Mammary epithelial cell (primary cell): ENCODE measurements around the gene HUNK.

Source experiments
- EZH2 ChIP-seq: IDR thresholded peaks from 2 replicates; pipeline ENCODE4 v1.6.1; 2012; ENCODE audit warnings: low read length, inconsistent platforms, borderline replicate concordance
- TF ChIP-seq, protein P1 (sequence below), 2 donors: IDR thresholded peaks in 1 of 2; conservative IDR thresholded peaks in 1 of 2; 2 replicates each; pipeline ENCODE4 v1.5.1; 2011 to 2012; ENCODE audit warnings: inconsistent platforms in 2 of 2, low read length in 2 of 2, mild to moderate bottlenecking in 2 of 2, control low read depth in 1 of 2, low read depth in 1 of 2; ENCODE audit not compliant: insufficient read depth in 1 of 2; ENCODE audit errors: extremely low read depth in 1 of 2

DNA sequence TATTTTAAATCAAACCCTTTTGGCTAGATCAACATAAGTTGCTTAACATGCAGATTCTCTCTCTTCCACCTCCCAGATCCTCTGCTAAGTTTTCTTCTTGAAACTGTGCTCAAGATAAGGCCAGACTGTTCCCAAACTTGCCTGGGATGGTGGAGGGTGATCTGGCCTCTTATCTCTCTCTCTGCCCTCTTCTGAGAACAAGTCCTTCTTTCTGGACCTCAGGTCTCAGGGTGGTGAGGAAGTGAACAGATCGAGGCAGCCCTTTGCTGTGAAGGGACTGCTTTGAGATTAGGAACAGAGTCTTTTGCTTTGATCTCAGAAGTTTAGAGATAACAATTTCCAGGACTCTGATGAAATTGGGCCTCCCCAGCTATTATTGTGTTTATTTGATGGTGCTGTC lies 70.7 kb downstream of the HUNK start:
- TF ChIP-seq, protein P1, sequence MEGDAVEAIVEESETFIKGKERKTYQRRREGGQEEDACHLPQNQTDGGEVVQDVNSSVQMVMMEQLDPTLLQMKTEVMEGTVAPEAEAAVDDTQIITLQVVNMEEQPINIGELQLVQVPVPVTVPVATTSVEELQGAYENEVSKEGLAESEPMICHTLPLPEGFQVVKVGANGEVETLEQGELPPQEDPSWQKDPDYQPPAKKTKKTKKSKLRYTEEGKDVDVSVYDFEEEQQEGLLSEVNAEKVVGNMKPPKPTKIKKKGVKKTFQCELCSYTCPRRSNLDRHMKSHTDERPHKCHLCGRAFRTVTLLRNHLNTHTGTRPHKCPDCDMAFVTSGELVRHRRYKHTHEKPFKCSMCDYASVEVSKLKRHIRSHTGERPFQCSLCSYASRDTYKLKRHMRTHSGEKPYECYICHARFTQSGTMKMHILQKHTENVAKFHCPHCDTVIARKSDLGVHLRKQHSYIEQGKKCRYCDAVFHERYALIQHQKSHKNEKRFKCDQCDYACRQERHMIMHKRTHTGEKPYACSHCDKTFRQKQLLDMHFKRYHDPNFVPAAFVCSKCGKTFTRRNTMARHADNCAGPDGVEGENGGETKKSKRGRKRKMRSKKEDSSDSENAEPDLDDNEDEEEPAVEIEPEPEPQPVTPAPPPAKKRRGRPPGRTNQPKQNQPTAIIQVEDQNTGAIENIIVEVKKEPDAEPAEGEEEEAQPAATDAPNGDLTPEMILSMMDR (conservative IDR thresholded peaks at IDR 0.05 in 1 of 2, IDR thresholded peaks at IDR 0.05 in 1 of 2; ENCODE audit: extremely low read depth in 1 of 2, insufficient read depth in 1 of 2, low read depth in 1 of 2, low read length in 2 of 2): no peak
- TF ChIP-seq EZH2: no peak
